SIG-M5 (cell line): ENCODE data around the gene HCAR3.
"Not testable (repeated sequence)": the region's sequence is repeated elsewhere in the genome, so short reads cannot be mapped to it uniquely, and the experiment has no call there.

Experiments used
- DNase-seq: peaks from one replicate; lab custom pipeline; 2025; lab: John Stamatoyannopoulos, UW

HCAR3 gene

DNA sequence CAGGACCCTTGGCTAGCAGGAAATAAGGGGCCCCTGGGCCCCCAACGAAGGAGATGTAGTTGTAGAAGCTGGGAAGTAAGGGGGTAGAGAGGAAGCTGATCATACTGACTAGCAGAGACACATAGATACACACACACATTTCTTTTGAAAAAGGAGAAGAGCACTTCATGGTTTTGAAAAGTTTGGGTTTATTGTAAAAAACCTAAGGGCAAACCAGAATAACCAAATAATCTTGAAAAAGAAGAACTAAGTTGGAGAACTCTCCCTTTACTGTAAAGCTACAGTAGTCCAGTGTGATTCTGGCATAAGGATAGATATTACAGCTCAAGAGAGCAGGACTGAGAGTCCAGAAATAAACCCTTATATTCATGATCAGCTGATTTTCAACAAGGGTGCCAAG is 5.8 kb upstream of the HCAR3 start:
- no peak for DNase-seq

DNA sequence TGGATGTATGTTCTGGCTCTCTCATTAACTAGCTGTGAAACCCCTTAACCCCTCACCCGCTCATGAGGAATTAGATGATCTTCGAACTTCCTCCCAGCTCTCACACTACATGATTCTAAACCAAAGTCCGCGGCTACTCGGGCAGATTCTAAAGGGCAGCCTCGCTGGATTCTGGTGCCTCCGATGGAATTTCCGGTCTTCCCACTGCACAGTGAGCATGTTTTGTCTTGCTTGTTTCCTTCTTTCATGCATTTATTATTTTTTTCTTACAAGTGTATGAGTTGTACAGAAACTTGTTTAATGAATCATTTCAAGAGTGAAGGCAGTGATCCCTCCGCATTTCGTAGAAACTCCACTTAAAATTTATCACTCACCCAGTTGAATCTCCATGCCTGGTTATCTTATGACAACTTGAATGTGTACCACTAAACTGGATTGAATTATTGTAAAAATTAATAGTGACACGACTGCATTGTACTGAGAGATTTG is 4.5 kb upstream of the HCAR3 start:
- no peak for DNase-seq

DNA sequence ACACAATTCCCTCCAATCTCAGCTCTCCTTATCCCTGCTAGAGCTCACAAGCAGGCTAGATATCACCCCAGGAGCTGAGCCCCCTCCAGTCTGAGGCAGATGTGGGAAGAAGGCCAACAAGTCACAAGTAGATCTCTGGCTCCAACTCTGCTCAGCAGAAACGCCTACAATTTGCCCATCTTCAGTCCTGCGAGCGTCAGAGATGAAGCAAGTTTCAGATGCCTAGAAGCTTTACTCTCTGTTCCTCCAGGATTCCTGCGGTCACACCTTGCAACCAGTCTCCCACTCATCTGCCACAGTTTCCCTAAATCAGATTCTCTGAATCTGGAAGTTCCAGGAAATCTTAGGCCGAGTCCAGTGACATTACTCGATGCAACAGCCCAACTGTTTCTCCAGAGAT is 1.4 kb downstream of the HCAR3 start:
- not testable (repeated sequence) for DNase-seq

DNA sequence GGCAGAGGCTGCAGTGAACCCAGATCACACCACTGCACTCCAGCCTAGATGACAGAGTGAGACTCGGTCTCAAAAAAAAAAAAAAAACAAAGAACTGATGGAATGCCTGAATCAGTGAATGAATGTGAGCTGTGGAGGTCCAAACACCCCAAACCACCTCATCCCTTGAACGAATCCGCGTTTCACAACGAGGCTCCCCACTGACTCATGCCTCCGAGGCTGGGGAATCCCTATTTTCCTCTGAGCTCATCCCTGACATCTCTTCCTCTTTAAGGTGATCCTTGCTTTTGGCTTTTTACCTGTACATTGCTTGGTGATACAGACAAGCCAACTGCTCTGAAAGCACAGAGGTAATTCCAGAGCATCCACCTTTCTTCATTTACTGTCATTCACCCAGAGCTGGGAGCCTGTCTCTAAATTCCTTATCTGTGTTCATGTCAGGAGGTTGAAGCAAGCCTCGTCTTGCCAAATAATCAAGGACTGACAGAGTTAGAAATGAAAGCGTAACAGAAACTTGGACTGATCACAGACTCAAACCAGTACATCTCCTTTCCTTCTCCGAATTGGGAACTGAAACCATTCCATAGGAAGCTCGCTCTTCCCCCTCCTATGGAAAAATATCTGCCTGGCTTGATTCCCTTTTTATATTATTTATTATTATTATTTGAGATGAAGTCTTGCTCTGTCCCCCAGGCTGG is 3.0 kb downstream of the HCAR3 start:
- DNase-seq, result not testable (repeated sequence)

DNA sequence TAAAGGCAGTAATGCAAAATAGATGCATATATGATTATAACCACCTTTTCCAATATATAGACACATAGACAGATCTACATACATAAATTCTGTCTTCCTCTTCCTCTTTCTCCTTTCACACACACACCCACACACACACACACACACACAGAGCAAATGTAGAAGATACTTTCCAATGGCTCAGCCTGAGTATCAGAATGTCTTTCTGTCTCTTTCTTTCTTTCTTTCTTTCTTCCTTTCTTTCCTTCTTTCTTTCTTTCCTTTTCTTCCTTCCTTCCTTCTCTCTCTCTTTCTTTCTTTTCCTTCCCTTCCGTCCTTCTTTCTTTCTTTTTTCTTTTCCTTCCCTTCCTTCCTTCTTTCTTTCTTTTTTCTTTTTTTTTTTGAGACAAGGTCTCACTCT is 5.3 kb downstream of the HCAR3 start:
- not testable (repeated sequence) for DNase-seq

DNA sequence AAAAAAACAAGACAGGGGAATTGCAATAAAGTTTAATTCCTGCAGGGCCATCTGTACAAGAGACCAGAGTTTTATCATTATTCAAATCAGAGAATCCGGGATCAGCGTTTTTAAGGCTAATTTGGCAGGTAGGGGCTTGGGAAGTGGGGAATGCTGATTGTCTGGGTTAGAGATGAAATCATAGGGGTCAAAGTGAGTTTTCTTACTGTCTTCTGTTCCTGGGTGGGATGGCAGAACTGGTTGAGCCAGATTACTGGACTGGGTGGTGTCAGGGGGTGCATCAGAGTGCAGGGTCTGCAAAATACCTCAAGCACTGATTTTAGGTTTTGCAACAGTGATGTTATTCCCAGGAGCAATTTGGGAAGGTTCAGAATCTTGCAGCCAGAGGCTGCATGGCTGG is 6.3 kb downstream of the HCAR3 start:
- not testable (repeated sequence) for DNase-seq

DNA sequence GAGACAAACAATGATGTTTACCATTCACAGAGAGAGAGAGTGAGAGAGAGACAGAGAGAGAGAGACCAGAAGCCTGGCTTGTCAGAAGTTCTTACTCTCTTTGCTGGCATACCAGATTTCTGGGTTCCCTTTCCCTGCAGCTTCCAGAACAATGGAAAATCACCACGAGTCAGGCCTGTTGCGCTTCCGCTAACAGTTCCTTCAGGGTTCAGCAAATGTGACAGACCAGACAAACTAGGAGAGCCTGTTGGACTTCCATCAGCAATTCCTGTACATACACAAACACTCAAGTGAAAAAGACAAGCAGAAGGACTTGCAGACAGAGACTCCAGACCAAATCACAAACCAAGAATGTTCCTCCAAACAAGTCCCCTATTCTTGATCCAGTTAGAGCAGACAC is 7.3 kb downstream of the HCAR3 start:
- DNase-seq, result not testable (repeated sequence)

DNA sequence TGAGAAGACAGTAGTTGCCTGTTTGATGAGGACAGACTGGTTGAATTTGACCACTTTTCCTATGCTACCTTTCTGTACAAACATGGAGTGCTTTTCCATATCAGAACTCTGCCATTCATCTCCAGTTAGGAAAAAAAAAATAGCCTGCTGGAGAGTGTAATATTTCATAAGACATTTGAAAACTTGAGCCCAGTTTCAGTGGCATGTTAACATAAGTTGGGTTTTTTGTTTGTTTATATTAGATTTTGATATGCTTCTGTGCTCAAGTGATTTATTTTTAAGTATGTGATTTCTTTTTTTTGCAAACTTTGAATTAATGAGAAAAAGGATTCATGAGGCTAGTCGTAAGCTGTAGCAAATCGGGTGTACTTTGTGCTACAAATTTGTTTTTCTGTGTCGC is 12.8 kb downstream of the HCAR3 start:
- DNase-seq, result not testable (repeated sequence)

DNA sequence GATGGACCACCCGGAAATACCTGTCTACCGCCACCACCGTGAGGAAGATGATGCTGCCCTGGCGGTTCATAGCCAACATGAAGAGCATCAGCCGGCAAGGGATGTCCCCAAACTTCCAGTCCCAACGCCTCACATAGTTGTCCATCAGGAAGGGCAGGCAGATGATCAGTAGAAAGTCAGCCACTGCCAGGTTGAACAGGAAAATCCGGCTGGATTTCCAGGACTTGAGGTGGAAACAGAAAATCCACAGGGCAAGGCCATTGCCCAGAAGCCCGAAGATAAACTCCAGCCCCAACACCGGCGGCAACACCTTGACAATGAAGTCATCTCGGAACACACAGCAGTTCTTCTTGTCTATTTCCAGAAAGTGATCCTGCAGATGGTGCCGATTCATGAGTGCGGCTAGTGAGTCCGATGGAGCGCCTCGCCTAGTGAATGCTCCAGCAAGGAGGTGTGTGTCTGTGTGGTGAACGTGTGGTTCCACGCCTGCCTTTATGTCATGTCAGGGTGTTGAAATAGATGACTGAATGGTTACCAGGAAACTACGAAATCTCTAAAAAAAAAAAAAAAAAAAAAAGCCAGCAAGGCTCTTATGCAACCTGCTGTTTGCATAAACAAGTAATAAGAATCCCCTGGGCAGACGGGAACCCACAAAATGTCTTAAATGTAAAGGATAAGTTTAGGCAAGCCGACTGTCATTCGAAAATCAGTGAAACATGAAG is 13.6 kb downstream of the HCAR3 start, which contains the start of gene HCAR2:
Gene HCAR2 (minus strand): TSS at position 468 of the 722 bp plus-strand sequence. CDS start 74 bp downstream, at position 394.
- DNase-seq, result not testable (repeated sequence)

DNA sequence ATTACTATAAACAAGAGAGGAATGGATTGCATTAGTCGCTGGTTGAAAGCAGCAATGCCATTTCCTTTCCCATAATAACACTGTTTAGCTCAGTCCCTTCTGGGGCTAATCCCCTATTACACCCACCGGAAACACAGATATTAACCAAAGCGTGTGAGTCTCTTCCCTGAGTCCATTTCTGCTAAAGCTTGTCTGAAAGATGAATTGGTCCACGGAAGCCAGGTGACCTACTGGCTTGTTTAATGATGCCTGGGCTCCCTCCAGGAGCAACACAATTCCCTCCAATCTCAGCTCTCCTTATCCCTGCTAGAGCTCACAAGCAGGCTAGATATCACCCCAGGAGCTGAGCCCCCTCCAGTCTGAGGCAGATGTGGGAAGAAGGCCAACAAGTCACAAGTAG is 15.1 kb downstream of the HCAR3 start:
- not testable (repeated sequence) for DNase-seq

DNA sequence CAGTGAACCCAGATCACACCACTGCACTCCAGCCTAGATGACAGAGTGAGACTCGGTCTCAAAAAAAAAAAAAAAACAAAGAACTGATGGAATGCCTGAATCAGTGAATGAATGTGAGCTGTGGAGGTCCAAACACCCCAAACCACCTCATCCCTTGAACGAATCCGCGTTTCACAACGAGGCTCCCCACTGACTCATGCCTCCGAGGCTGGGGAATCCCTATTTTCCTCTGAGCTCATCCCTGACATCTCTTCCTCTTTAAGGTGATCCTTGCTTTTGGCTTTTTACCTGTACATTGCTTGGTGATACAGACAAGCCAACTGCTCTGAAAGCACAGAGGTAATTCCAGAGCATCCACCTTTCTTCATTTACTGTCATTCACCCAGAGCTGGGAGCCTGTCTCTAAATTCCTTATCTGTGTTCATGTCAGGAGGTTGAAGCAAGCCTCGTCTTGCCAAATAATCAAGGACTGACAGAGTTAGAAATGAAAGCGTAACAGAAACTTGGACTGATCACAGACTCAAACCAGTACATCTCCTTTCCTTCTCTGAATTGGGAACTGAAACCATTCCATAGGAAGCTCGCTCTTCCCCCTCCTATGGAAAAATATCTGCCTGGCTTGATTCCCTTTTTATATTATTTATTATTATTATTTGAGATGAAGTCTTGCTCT is 16.4 kb downstream of the HCAR3 start:
- not testable (repeated sequence) for DNase-seq

DNA sequence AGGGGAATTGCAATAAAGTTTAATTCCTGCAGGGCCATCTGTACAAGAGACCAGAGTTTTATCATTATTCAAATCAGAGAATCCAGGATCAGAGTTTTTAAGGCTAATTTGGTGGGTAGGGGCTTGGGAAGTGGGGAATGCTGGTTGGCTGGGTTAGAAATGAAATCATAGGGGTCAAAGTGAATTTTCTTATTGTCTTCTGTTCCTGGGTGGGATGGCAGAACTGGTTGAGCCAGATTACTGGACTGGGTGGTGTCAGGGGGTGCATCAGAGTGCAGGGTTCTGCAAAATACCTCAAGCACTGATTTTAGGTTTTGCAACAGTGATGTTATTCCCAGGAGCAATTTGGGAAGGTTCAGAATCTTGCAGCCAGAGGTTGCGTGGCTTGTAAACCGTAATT is 19.7 kb downstream of the HCAR3 start:
- not testable (repeated sequence) for DNase-seq

DNA sequence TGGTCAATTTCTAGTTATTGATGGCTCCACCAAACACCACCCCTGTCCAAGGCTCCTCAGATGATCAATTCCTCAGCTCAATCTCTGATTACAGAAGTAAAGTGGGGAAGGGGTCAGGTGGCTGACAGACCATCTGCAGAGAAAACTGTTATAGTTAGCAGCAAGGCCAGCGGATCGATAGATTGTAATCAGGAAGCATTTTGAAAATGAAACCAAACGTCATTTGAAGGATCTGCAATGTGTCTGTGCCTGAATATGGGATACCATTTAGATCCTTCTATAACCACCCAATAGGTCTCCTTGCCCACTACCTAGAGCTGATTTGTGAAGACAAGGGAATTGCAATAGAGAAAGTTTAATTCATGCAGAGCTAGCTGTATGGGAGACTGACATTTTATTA is 25.0 kb downstream of the HCAR3 start:
- DNase-seq, result no peak

DNA sequence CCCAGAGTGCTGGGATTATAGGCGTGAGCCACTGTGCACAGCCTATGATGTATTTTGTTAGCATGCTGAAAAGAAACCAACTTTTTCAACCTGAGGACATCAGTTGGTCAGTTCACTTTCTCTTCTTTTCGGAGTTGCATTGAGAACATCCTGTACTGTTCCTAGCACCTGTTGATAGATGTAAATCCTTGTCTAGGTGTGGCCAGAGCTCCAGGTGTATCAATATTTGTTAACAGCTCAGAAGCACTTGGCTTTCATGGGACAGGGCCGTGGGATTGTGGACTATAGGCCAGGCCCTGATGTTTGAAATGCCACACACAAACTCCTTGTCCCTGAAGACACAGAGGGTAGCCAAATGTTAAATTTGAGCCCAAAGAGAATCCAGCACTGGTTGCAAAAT is 28.3 kb downstream of the HCAR3 start:
- no peak for DNase-seq

DNA sequence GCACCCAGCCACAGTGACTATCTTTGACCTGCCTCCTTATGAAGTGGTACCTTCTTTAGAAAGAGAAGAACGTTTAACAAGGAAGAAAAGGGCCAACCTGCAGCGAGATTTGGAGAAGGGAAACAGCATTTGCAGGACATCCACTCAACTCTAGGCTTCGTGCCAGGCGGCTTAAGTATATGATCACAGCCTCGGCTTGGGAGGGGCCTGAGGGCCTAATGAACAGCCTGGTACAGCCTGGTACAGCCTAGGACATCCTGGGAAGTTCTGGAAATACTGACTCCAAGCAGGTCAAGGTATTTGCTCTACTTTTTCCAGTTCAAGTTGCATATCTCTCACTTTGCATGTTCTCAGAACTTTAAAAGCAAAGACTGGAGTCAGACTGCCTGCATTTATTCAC is 29.5 kb downstream of the HCAR3 start:
- no peak for DNase-seq

DNA sequence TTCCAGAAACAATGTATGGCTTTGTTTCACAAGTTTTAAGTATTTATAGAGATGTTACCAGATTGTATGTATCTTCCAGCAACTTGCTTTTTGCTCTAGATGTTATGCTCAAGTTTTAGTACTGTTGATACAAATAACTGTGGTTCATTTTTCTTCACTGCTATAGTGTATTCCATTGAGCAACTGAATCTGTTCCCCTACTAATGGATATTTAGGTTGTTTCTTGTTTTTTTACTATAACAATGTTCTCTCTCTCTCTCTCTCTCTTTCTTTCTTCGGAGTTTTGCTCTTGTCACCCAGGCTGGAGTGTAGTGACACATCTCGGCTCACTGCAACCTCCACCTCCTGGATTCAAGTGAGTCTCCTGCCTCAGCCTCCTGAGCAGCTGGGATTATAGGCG is 30.1 kb downstream of the HCAR3 start:
- DNase-seq, result no peak

DNA sequence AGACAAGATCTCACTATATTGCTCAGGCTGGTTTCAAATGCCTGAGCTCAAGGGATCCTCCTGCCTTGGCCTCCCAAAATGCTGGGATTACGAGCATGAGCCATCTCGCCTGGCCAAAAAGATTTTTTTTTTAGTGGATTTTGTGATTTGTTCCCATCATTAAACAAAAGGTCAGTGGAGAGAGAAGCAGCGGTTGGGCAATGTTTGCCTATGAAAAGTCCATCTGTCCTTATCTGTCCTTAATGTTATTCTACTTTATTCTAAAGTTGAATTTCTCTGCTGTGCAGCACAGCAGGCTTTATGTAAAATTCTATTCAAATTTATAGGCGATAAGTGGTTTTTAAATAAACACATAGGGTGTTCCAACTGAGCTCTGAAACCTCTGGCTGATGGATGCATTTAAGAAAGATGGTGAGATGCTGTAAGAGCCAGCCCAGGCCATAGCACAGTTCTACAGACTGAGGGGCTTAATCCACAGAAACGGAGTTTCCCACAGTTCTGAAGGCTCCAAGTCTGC is 32.3 kb downstream of the HCAR3 start:
- DNase-seq, result no peak

DNA sequence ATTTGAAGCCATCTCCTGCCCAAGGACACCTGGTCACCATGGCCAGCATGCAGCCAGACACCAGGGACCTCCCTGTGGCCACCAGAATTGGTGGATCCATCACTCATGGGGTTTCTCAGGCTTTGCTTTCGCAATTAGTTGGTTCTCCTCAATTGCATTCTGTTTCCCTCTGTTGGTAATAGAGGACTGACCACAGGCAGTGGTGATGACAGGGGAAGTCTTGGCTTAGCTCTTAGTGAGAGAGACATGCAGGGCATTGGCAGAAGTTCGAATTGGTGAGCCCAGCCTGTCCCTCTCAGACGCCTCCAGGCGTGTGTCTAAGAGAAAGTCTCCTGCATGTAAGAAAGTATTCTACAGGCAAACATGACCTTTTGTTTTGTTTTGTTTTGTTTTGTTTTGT is 34.8 kb downstream of the HCAR3 start:
- DNase-seq, result no peak

DNA sequence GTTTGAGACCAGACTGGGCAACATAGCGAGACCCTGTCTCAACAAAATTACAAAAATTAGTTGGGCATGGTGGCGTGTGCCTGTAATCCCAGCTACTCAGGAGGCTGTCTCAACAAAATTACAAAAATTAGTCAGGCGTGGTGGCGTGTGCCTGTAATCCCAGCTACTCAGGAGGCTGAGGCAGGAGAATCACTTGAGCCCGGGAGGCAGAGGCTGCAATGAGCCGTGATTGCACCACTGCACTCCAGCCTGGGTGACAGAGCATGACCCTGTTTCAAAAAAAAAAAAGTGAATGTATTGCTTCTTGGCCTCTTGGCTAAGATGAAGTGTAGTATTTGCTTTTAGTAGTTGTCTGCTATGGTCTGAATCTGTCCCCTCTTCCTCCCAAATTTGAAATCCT is 35.6 kb downstream of the HCAR3 start:
- DNase-seq, result not testable (repeated sequence)

DNA sequence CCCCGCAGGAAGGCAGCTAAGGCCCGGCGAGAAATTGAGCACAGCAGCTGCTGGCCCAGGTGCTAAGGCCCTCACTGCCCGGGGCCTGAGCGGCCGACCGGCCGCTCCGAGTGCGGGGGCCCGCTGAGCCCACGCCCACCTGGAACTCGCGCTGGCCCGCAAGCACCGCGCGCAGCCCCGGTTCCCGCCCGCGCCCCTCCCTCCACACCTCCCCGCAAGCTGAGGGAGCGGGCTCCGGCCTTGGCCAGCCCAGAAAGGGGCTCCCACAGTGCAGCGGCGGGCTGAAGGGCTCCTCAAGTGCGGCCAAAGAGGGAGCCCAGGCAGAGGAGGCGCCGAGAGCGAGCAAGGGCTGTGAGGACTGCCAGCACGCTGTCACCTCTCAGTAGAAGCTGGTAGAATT is 39.8 kb downstream of the HCAR3 start:
- not testable (repeated sequence) for DNase-seq

DNA sequence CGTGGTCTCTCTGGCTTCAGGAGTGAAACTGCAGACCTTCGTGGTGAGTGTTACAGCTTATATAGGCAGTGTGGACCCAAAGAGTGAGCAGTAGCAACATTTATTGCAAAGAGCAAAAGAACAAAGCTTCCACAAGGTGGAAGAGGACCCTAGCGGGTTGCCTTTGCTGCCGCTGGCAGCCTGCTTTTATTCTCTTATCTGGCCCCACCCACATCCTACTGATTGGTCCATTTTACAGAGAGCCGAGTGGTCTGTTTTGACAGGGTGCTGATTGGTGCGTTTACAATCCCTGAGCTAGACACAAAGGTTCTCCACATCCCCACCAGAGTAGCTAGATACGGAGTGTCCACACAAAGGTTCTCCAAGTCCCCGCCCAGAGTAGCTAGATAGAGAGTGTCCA is 40.6 kb downstream of the HCAR3 start:
- not testable (repeated sequence) for DNase-seq

DNA sequence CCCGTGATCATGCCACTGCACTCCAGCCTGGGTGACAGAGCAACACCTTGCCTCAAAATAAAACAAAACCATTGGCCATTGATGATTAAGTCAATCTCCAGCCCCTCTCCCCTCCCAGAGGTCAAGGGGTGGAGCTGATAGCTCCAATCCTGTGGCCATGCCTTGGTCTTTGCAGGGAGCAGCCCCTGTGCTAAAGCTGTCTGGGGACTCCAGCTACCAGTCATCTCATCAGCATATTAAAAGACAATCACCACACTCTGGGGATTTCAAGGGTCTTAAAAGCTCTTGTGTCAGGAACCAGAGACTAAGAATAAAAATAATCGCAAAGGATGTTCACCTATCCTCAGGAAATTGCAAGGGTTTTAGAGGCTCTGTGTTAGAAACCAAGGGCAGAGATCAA is 44.1 kb downstream of the HCAR3 start:
- no peak for DNase-seq
